ENCODE data around the gene TSKU. TPM values are rescaled to one million over a fixed set of nuclear protein-coding genes. Genes with fewer than 3 reads are reported as not detected.

The TSKU gene
- total RNA-seq, 1 experiment from 2014 or later, result 23.5 TPM

DNA sequence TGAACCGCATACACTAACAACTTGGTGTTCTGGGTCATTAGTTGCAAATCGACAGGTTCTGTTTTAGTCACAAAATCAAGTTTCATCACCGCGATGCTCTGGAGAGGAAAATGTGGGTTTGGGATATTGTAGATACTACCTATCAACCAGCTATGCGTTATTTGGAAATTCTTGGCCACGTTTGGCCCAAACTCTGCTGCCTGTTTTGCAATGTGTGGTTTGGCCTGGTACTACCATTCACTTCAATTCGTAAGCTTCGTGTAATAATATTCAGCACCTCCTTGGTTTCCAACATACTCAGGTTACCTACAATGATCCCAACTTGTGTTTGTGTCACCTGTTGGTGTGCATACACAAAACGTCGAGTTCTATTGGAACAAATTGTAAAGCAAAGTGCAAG lies 61.4 kb downstream of the TSKU start:
- in situ Hi-C loops (cut with HindIII; ENCODE audit: low pct_unique_long_range_greater_than_20kb, low sequenced_read_pairs), result no loop called here
- no peak for DNase-seq (ENCODE audit: low read depth, low spot score)

DNA sequence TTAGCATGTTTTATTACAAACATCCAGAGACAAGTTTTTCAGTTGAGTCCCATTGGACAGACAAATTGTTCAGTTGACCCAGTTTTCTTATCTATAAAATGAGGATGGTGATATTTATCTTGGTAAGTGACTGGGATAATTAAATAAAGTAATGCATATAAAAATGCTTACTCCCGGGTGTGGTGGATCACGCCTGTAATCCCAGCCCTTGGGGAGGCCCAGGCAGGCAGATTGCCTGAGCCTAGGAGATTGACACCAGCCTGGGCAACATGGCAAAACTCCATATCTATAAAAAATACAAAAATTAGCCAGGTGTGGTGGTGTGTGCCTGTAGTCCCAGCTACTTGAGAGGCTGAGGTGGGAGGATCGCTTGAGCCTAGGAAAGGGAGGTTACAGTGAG lies 61.9 kb downstream of the TSKU start:
- in situ Hi-C loops (cut with HindIII; ENCODE audit: low pct_unique_long_range_greater_than_20kb, low sequenced_read_pairs), result no loop called here
- DNase-seq (ENCODE audit: low read depth, low spot score), result no peak

DNA sequence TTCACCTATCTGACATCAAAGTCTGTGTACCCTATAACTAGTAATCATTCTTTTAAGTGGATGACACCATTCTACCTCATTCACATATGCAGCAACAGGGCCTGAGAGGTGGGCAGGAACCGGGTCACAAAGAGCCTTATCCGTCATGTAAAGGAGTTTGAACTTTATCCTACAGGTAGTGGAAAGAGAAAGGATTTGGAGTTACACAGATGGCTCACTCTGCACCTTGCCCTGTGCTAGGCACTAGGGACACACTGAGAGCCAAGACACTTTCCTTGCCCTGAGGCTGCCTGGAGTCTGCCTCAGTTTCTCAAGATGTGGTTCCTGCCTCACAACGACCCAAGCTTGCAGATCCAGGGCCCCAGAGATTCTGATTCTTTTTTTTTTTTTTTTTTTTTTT lies 63.3 kb downstream of the TSKU start:
- DNase-seq (ENCODE audit: low read depth, low spot score), result no peak
- in situ Hi-C loops (cut with HindIII; ENCODE audit: low pct_unique_long_range_greater_than_20kb, low sequenced_read_pairs), result no loop called here

Other genes starting within 250 kb of the TSKU start
- 0.16 and 0.50 TPM in 2 replicates for gene LRRC32, start 112.6 kb upstream of the TSKU start, total RNA-seq (2014; rRNA removed; shearing (Covaris generic))
- 8.2 and 11.0 TPM in 2 replicates for gene ACER3, start 77.6 kb downstream of the TSKU start, total RNA-seq (2014; rRNA removed; shearing (Covaris generic))